Measurements from ENCODE around the gene MANF. TPM values are rescaled to one million over a fixed set of nuclear protein-coding genes. Genes with fewer than 3 reads are reported as not detected.
"Not testable (repeated sequence)": the region's sequence is repeated elsewhere in the genome, so short reads cannot be mapped to it uniquely, and the experiment has no call there.

Gene MANF
- total RNA-seq, 3 donors from 2014 or later (not counting 1 experiment from before 2014, with no cell fraction given), result 51.7 to 58.6 (median 58.3) TPM

DNA sequence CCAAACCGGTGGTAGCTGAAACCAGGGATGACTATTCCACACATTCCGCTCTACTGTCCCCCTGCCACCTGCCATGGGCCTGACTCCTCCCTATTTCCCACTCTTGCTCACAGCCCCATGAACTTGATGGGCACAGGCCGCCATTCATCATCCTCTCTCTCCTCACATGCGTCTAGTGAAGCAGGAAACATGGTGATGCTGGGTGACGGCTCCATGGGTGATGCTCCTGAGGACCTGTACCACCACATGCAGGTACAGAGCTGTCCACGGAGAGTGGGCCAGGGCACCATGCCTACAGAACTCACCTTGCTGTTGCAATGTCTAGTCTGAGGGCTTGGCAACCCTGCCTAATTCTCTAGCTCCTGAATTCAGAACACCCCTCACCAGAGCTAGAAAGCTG lies 23.3 kb upstream of the MANF start:
- H3K27me3 Mint-ChIP-seq (ENCODE audit: low read depth in 2 of 2), result peaks cover 6 to 12% of the 10 kb centered on the region in 2 donors
- Histone ChIP-seq H3K27ac (ENCODE audit: low read length) (no peak overlapping the region), H3K4me3 (ENCODE audit: low read length) (no peak overlapping the region), H3K9me3 (ENCODE audit: control insufficient read depth, insufficient read depth, low read length) (no peaks in the 10 kb centered on the region), H3K4me1 (ENCODE audit: control insufficient read depth, insufficient read depth, low read length) (no peaks in the 10 kb centered on the region), H3K36me3 (ENCODE audit: control insufficient read depth, insufficient read depth, low read length) (no peaks in the 10 kb centered on the region), H3K27me3 (ENCODE audit: control insufficient read depth, insufficient read depth, low read length) (no peaks in the 10 kb centered on the region)
- no peaks in the 10 kb centered on the region for H3K36me3 Mint-ChIP-seq
- no peak for ATAC-seq
- H3K4me3 Mint-ChIP-seq, result no peak overlapping the region
- no peaks in the 10 kb centered on the region for H3K9me3 Mint-ChIP-seq
- 94% methylated on average over 6 of the region's 6 CpGs for WGBS (ENCODE audit: insufficient coverage)
- H3K4me1 Mint-ChIP-seq, result no peaks in the 10 kb centered on the region
- no peak for DNase-seq
- TF ChIP-seq, protein P1, sequence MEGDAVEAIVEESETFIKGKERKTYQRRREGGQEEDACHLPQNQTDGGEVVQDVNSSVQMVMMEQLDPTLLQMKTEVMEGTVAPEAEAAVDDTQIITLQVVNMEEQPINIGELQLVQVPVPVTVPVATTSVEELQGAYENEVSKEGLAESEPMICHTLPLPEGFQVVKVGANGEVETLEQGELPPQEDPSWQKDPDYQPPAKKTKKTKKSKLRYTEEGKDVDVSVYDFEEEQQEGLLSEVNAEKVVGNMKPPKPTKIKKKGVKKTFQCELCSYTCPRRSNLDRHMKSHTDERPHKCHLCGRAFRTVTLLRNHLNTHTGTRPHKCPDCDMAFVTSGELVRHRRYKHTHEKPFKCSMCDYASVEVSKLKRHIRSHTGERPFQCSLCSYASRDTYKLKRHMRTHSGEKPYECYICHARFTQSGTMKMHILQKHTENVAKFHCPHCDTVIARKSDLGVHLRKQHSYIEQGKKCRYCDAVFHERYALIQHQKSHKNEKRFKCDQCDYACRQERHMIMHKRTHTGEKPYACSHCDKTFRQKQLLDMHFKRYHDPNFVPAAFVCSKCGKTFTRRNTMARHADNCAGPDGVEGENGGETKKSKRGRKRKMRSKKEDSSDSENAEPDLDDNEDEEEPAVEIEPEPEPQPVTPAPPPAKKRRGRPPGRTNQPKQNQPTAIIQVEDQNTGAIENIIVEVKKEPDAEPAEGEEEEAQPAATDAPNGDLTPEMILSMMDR (IDR thresholded peaks at IDR 0.05), result no peak
- intact Hi-C loops (cut with micrococcal nuclease), result no loop called here
- H3K27ac Mint-ChIP-seq, result no peak overlapping the region

DNA sequence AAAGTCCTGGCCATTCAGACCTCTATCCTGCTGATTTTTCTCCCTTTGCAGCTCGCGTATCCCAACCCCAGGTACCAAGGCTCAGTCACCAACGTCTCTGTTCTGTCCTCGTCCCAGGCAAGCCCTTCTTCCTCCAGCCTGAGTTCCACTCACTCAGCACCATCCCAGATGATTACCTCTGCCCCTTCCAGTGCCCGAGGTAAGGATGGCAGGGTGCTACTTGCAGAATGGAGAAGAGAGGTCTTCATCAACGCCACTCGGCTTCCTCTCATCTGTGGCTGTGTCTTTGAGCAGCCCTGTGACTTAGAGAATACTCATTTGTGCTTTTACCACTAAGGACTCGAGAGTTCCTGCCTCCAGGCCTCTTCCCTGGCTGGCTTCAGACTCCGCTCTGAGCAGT lies 22.6 kb upstream of the MANF start:
- Mint-ChIP-seq H3K9me3 (no peaks in the 10 kb centered on the region), H3K4me3 (no peak overlapping the region), H3K27ac (no peak overlapping the region), H3K36me3 (no peaks in the 10 kb centered on the region), H3K27me3 (ENCODE audit: low read depth in 2 of 2) (peaks cover 8 to 14% of the 10 kb centered on the region in 2 donors), H3K4me1 (no peaks in the 10 kb centered on the region)
- ATAC-seq, result no peak
- Histone ChIP-seq H3K27me3 (ENCODE audit: control insufficient read depth, insufficient read depth, low read length) (no peaks in the 10 kb centered on the region), H3K36me3 (ENCODE audit: control insufficient read depth, insufficient read depth, low read length) (no peaks in the 10 kb centered on the region), H3K27ac (ENCODE audit: low read length) (no peak overlapping the region), H3K4me3 (ENCODE audit: low read length) (no peak overlapping the region), H3K4me1 (ENCODE audit: control insufficient read depth, insufficient read depth, low read length) (no peaks in the 10 kb centered on the region), H3K9me3 (ENCODE audit: control insufficient read depth, insufficient read depth, low read length) (no peaks in the 10 kb centered on the region)
- DNase-seq, result no peak
- TF ChIP-seq, protein P1 (IDR thresholded peaks at IDR 0.05), result no peak
- 87% methylated on average over 9 of the region's 9 CpGs for WGBS (ENCODE audit: insufficient coverage)
- intact Hi-C loops (cut with micrococcal nuclease), result no loop called here

DNA sequence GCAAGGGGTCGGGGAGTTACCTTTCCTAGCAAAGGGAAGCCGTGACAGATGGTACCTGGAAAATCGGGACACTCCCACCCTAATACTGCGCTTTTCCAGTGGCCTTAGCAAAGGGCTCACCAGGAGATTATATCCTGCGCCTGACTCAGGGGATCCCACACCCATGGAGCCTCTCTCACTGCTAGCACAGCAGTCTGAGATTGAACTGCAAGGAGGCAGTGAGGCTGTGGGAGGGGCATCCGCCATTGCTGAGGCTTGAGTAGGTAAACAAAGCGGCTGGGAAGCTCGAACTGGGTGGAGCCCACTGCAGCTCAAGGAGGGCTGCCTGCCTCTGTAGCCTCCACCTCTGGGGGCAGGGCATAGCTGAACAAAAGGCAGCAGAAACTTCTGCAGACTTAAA lies 16.8 kb upstream of the MANF start:
- H3K27me3 ChIP-seq (ENCODE audit: control insufficient read depth, insufficient read depth, low read length); H3K27ac ChIP-seq (ENCODE audit: low read length); DNase-seq; H3K9me3 ChIP-seq (ENCODE audit: control insufficient read depth, insufficient read depth, low read length); H3K36me3 ChIP-seq (ENCODE audit: control insufficient read depth, insufficient read depth, low read length); H3K9me3 Mint-ChIP-seq; H3K4me3 Mint-ChIP-seq; H3K4me1 Mint-ChIP-seq; H3K36me3 Mint-ChIP-seq; H3K27ac Mint-ChIP-seq; H3K4me1 ChIP-seq (ENCODE audit: control insufficient read depth, insufficient read depth, low read length); ATAC-seq; intact Hi-C loops (cut with micrococcal nuclease); H3K4me3 ChIP-seq (ENCODE audit: low read length): not testable (repeated sequence)
- 94% methylated on average over 8 of the region's 8 CpGs for WGBS (ENCODE audit: insufficient coverage)
- peaks cover 8 to 20% of the 10 kb centered on the region in 2 donors for H3K27me3 Mint-ChIP-seq (ENCODE audit: low read depth in 2 of 2)

DNA sequence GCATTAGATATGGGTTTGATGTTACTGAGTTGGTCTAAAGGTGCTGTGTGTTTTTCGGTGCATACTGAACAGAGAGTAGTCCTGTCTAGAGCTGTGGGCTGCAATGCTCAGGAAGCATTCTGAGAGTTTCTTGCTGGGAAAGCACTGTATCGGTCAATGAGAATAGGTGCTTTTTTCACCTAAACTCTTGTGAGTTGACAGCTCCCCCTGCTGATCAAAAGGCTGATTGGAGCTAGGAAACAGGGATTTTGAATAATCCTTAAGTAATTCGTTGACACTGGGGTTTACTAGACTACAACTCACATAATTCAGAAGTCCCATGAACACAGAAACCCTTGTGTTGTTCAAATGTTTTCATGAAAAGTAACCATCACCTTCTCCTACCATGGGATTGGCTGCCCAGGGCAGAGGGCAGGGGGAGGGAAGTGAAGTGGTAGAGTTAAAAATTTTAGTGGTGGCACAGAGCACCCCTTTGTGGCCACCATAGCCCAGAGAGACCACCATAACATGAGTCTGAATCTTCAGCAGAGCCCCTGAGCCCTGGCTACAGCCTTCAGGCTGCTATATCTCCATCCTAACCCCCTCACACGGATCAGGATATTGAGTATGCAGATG lies 13.0 kb upstream of the MANF start:
- TF ChIP-seq, protein P1 (IDR thresholded peaks at IDR 0.05), result peak; percentile 67
- no peak overlapping the region for H3K27ac ChIP-seq (ENCODE audit: low read length)
- no peak overlapping the region for H3K4me3 Mint-ChIP-seq
- intact Hi-C loops (cut with micrococcal nuclease), result loop anchor here (1.0 to 2.0 kb wide), 3 partner anchors 401 to 799 kb away; no protein-coding TSS in a partner anchor
- H3K36me3 Mint-ChIP-seq, result no peaks in the 10 kb centered on the region
- H3K9me3 Mint-ChIP-seq, result no peaks in the 10 kb centered on the region
- H3K9me3 ChIP-seq (ENCODE audit: control insufficient read depth, insufficient read depth, low read length), result no peaks in the 10 kb centered on the region
- ATAC-seq (peak in 2 of 3 donors; percentile 66), DNase-seq (peak in 1 of 2 donors; percentile 78)
- no peaks in the 10 kb centered on the region for H3K36me3 ChIP-seq (ENCODE audit: control insufficient read depth, insufficient read depth, low read length)
- H3K4me1 ChIP-seq (ENCODE audit: control insufficient read depth, insufficient read depth, low read length), result no peaks in the 10 kb centered on the region
- 7% methylated on average over 2 of the region's 4 CpGs for WGBS (ENCODE audit: insufficient coverage)
- H3K4me3 ChIP-seq (ENCODE audit: low read length), result no peak overlapping the region
- H3K27ac Mint-ChIP-seq, result no peak overlapping the region
- peaks cover 0 to 6% of the 10 kb centered on the region in 2 donors for H3K27me3 Mint-ChIP-seq (ENCODE audit: low read depth in 2 of 2)
- no peaks in the 10 kb centered on the region for H3K4me1 Mint-ChIP-seq
- H3K27me3 ChIP-seq (ENCODE audit: control insufficient read depth, insufficient read depth, low read length), result no peaks in the 10 kb centered on the region

Data from natural killer cell (primary cell).